ENCODE results near the gene AP4S1. TPM values are rescaled to one million over a fixed set of nuclear protein-coding genes. Genes with fewer than 3 reads are reported as not detected.
A peak's percentile ranks its signal among the peaks of the same experiment; 100 is the strongest.
"Not testable (repeated sequence)": the region's sequence is repeated elsewhere in the genome, so short reads cannot be mapped to it uniquely, and the experiment has no call there.

Gene AP4S1
- total RNA-seq, 1 donor: 7.9 TPM

DNA sequence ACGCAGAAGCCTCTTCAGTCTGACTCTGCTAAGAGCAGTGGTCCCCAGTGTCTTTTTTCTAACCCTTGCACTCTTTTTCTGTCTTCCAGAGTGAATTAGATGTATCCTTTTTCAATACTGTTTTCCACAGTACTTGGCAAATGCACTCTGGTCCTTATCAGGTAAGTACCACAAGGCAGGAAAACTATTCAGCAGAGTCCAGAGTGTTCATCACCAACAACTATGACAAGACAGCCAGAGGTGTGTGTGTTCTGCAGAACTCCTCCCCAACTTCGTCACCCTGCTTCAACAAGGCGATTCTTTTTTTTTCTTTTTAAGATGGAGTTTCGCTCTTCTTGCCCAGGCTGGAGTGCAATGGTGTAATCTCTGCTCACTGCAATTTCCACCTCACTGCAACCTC, 55.0 kb downstream of the AP4S1 start:
- H3K4me3 ChIP-seq (ENCODE audit: low read depth, low read length): no peak overlapping the region
- TF ChIP-seq, protein P1, sequence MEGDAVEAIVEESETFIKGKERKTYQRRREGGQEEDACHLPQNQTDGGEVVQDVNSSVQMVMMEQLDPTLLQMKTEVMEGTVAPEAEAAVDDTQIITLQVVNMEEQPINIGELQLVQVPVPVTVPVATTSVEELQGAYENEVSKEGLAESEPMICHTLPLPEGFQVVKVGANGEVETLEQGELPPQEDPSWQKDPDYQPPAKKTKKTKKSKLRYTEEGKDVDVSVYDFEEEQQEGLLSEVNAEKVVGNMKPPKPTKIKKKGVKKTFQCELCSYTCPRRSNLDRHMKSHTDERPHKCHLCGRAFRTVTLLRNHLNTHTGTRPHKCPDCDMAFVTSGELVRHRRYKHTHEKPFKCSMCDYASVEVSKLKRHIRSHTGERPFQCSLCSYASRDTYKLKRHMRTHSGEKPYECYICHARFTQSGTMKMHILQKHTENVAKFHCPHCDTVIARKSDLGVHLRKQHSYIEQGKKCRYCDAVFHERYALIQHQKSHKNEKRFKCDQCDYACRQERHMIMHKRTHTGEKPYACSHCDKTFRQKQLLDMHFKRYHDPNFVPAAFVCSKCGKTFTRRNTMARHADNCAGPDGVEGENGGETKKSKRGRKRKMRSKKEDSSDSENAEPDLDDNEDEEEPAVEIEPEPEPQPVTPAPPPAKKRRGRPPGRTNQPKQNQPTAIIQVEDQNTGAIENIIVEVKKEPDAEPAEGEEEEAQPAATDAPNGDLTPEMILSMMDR (IDR thresholded peaks at IDR 0.05; ENCODE audit: insufficient read depth, low read length): no peak
- no peak for DNase-seq (ENCODE audit: low read depth)

DNA sequence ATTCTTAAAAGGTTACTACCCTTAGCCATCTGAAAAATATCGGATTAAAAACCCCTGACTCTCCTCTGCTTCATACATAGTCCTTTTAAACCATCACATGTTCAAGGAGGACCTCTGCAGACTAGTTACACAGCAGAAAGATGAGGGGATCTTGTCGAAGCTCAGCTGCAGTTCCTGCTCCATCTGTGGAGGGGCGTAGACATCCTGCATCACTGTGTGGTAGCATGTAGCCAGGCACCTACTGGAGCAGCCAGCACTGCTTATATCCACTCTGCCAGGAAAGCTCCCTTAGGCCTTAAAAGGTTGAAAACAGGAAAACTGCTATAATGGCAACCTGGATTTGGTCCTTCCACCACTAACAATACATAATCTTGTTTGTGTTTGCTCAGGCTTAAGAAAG, 58.3 kb downstream of the AP4S1 start:
- H3K4me3 ChIP-seq (ENCODE audit: low read depth, low read length): no peak overlapping the region
- TF ChIP-seq, protein P1 (IDR thresholded peaks at IDR 0.05; ENCODE audit: insufficient read depth, low read length): no peak
- DNase-seq (ENCODE audit: low read depth): no peak

DNA sequence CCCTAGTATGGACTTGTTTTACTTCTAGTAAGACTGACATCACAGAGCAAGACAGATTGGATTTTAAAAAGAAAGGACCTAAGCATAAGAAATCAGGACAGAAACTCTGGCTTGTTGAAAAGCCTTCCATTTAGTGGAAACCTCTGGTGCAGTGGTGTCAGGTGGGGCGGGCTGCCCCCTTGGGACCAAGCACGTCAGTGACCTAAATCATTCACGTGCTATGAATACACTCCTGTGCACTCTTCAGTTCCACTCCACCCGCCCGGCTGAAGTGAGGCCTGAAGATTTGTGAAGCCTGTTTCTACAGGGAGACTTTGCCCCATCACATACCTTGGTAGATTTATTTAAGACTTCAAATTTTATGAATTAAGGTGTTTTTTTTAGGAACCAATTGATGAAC, 58.9 kb downstream of the AP4S1 start:
- TF ChIP-seq, protein P1 (IDR thresholded peaks at IDR 0.05; ENCODE audit: insufficient read depth, low read length): no peak
- no peak overlapping the region for H3K4me3 ChIP-seq (ENCODE audit: low read depth, low read length)
- DNase-seq (ENCODE audit: low read depth): no peak

DNA sequence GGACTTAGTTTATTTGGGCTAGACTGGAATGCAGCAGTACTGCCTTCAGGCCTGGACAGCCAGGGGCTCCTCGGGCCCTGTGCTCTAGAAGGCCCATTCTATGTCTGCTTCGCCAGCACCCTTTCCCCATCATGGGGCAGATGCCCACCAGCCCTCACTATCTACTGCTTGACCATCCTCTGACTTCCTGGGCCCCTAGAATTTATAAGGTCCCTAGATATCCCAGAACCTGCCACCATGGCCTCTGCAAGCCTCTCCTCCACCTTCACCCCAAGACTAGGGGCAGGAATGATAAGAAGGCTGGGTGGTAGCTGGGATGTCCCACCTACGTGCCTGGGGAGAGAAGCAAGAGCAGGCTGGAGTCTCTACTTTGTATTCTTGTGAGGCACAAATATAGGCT, 59.6 kb downstream of the AP4S1 start:
- TF ChIP-seq, protein P1 (IDR thresholded peaks at IDR 0.05; ENCODE audit: insufficient read depth, low read length): no peak
- DNase-seq (ENCODE audit: low read depth): no peak
- H3K4me3 ChIP-seq (ENCODE audit: low read depth, low read length): no peak overlapping the region

DNA sequence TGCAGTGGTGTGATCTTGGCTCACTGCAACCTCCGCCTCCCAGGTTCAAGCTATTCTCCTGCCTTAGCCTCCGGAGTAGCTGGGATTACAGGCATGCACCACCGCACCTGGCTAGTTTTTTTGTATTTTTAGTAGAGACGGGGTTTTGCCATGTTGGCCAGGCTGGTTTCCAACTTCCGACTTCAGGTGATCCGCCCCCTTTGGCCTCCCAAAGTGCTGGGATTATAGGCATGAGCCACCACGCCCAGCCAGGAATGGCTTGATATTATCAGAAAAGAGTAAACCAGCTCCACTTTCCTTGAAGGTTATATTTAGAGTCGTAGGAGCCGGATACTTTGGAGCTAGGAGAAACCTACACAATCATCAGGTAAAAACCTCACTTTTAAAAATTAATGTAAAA, 61.0 kb downstream of the AP4S1 start:
- H3K4me3 ChIP-seq (ENCODE audit: low read depth, low read length); DNase-seq (ENCODE audit: low read depth): not testable (repeated sequence)

DNA sequence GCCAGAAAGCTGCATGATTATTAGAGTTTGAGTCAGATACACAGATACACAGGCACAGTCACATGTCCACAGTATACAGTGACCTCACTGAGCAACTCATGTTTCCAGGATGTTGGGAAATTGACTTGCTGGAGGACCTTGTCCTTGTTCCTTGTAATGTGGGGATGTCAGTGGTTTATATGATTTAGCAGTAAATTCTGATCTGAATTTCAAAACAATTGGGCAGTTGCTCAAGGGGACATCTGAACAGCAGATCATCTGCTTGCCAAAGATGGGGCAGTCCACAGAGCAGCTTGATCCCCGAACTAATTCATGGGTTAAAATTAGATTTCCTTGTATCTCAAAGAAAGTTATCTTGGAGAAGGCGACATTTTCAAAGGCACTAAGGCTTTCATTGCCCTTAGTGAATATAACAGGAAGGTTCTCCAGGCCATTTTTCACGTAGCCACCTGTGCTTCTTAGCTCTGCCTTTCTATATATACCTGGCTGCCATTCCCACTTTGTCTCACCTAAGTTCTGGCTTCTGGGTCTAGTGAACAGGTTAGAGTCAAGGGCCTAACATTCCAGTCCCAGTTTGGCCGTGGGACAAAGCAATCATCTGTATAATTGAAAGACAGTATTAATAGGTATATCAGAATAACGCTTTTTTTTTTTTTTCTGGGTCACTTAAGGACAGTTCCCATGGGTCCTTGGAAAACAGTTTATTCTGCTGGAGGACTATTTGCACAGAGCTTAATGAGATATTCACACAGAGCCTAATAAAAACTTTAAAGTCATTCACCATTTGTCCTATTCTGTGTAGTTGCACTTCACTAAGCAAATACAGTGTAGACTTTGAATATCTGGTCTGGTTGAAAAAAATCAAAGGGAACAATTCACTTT, 65.7 kb downstream of the AP4S1 start:
- no peak overlapping the region for H3K4me3 ChIP-seq (ENCODE audit: low read depth, low read length)
- TF ChIP-seq, protein P1 (IDR thresholded peaks at IDR 0.05; ENCODE audit: insufficient read depth, low read length): no peak
- peak; percentile 91 for DNase-seq (ENCODE audit: low read depth)

DNA sequence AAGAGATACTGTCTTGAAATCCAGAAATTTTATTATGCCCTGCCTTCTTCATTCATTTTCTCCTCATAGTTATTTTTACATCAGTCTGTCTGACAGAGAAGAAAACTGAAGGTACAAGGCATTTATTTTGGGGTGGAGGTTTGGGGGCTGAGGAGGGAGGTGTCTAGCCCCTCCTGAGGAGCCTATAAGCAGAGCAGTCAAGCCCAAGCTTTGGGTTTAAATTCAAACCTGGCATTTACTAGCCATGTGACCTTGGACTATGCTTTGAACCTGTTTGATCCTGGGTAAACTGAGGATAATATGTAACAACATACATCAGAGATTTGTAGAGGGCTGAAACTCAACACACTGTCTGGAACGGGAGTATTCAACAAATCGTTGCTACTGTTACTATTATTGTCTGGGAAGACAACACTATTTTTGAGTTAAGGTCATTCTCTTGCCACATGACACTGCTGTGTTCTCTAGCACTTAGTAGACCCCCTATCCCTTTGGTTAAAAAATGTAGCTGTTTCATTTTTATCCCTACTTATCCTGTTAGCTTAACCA, 66.8 kb downstream of the AP4S1 start:
- no peak for DNase-seq (ENCODE audit: low read depth)
- no peak overlapping the region for H3K4me3 ChIP-seq (ENCODE audit: low read depth, low read length)
- TF ChIP-seq, protein P1 (IDR thresholded peaks at IDR 0.05; ENCODE audit: insufficient read depth, low read length): no peak

DNA sequence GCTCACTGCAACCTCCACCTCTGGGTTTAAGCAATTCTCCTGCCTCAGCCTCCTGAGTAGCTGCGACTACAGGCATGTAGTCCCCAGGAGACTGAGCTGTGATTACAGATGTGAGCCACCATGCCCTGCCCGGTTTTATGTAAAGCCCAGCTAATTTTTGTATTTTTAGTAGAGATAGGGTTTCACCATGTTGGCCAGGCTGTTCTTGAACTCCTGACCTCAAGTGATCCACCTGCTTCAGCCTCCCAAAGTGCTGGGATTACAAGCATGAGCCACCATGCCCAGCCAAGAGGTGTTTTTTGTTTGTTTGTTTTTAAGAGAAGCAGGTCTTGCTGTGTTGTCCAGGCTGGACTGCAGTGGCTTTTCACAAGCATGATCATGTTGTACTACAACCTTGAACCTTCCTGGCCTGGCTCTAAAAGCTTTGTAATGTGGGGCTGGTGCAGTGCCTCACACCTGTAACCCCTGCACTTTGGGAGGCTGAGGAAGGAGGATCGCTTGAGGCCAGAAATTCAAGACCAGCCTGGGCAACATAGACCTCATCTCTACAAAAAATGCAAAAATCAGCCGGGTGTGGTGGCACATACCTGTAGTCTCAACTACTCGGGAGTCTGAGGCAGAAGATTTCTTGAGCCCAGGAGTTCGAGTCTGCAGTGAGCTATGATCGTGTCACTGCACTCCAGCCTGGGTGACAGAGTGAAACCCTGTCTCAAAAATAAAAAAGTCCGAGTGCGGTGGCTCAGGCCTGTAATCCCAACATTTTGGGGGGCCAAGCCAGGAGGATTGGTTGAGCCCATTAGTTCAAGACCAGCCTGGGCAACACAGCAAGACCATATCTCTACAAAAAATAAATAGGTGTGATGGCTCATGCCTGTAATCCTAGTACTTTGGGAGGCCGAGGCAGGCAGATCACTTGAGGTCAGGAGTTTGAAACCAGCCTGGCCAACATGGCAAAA, 68.7 kb downstream of the AP4S1 start:
- not testable (repeated sequence) for H3K4me3 ChIP-seq (ENCODE audit: low read depth, low read length); DNase-seq (ENCODE audit: low read depth)

DNA sequence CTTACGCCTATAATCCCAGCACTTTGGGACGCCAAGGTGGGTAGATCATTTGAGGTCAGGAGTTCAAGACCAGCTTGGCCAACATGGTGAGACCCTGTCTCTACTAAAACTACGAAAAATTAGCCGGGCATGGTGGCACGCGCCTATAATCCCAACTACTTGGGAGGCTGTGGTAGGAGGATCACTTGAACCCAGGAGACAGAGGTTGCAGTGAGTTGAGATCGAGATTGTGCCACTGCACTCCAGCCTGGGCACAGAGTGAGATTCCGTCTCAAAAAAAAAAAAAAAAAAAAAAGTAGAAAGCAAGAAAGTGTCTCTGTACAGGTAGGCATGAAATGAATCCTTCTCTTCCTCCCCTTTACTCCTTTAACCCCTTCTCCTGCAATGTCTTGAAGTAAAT, 70.4 kb downstream of the AP4S1 start:
- not testable (repeated sequence) for H3K4me3 ChIP-seq (ENCODE audit: low read depth, low read length); DNase-seq (ENCODE audit: low read depth)

All from fibroblast of the aortic adventitia (primary cell).